Spinal cord (tissue), 10 donors: ENCODE data around the gene TRIP4. TPM values are rescaled to one million over a fixed set of nuclear protein-coding genes. Genes with fewer than 3 reads are reported as not detected.

Experiments
- DNase-seq, 6 donors: peaks; one replicate each; pipeline versions ENCODE4 v3.0.0 to v3.0.0-alpha.2; 2013 to 2015; ENCODE audit warnings: low spot score in 6 of 6, low read depth in 4 of 6
- H3K27ac ChIP-seq: one replicate; pipeline ENCODE4 v1.5.1; 2013; ENCODE audit warnings: low read depth, low read length, control low read depth
- H3K27me3 ChIP-seq: one replicate; pipeline ENCODE4 v1.6.1; 2013; ENCODE audit warnings: low read length; ENCODE audit not compliant: control insufficient read depth, insufficient read depth
- H3K36me3 ChIP-seq: one replicate; pipeline ENCODE4 v1.6.1; 2013; ENCODE audit warnings: low read length; ENCODE audit not compliant: control insufficient read depth, insufficient read depth
- H3K4me1 ChIP-seq: one replicate; pipeline ENCODE4 v1.6.1; 2013; ENCODE audit warnings: low read length; ENCODE audit not compliant: control insufficient read depth, insufficient read depth
- H3K4me3 ChIP-seq: one replicate; pipeline ENCODE4 v1.5.1; 2013; ENCODE audit warnings: low read depth, low read length, control low read depth
- H3K9me3 ChIP-seq: one replicate; pipeline ENCODE4 v1.6.1; 2013; ENCODE audit warnings: low read length; ENCODE audit not compliant: control insufficient read depth, insufficient read depth
- WGBS: methylation state at CpG from one replicate; pipeline ENCODE4 v1.1.5; 2013; ENCODE audit warnings: missing lambda C conversion rate; ENCODE audit not compliant: insufficient coverage; 5-methylcytosine and 5-hydroxymethylcytosine counted together
- polyA plus RNA-seq, 2 donors: library from polyadenylated mRNA; unstranded; fragments of 120-200 nt; gene quantifications; one replicate each; pipeline ENCODE4 v1.2.1, GENCODE V29; 2013; ENCODE audit not compliant: insufficient read length in 2 of 2
- total RNA-seq, 2 donors: library from RNA; depleted of rRNA in 1 of 2; stranded (reverse); fragments of 120-200 nt in 1 of 2; fragments of >200 nt in 1 of 2; gene quantifications; one replicate each; pipeline versions ENCODE4 v1.2.3 to v1.2.4, GENCODE V29; 2013 to 2014
- donor health status: healthy.

TRIP4 gene
- total and polyA plus RNA-seq, 4 donors = 15.3 to 28.4 (median 23.0) TPM

GRCh38 chr15:64466408-64467141, 78.9 kb downstream of the TRIP4 start:
- Histone ChIP-seq H3K36me3 (peaks cover 7% of the 10 kb centered on the region), H3K27me3 (no peaks in the 10 kb centered on the region), H3K4me1 (peaks cover 22% of the 10 kb centered on the region), H3K9me3 (no peaks in the 10 kb centered on the region), H3K4me3 (no peak overlapping the region), H3K27ac (no peak overlapping the region)
- peak in 2 of 6 donors; percentile 44 to 72 for DNase-seq
- WGBS = no CpG with 5 or more reads among the region's 4 CpGs

GRCh38 chr15:64472161-64472560, 84.5 kb downstream of the TRIP4 start:
- Histone ChIP-seq H3K4me1 (peaks cover 4% of the 10 kb centered on the region), H3K36me3 (peaks cover 11% of the 10 kb centered on the region), H3K27ac (no peak overlapping the region), H3K9me3 (no peaks in the 10 kb centered on the region), H3K27me3 (no peaks in the 10 kb centered on the region), H3K4me3 (no peak overlapping the region)
- WGBS = 96% methylated on average over 3 of the region's 4 CpGs
- no peak for DNase-seq

DNA sequence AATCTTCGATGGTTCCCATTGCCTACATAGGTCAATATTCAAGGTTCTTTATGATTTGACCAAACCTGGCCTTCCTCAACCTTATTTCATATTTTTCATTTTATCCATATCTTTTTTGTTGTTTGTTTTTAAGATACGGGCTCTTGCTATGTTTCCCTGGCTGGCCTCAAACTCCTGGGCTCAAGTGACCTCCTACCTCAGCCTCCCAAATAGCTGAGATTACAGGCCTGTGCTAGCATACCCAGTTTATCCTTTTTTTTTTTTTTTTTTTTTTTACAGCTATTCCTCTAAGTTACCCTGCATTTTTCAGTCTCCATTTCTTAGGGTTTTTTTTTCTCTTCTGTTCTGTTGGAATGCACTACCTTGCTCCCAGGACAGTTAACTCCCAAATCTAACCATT, 87.2 kb downstream of the TRIP4 start:
- no peaks in the 10 kb centered on the region for H3K9me3 ChIP-seq
- no peaks in the 10 kb centered on the region for H3K4me1 ChIP-seq
- WGBS = no CpG with 5 or more reads among the region's 2 CpGs
- no peaks in the 10 kb centered on the region for H3K27me3 ChIP-seq
- H3K36me3 ChIP-seq = peaks cover 11% of the 10 kb centered on the region
- DNase-seq = no peak
- no peak overlapping the region for H3K4me3 ChIP-seq
- no peak overlapping the region for H3K27ac ChIP-seq

DNA sequence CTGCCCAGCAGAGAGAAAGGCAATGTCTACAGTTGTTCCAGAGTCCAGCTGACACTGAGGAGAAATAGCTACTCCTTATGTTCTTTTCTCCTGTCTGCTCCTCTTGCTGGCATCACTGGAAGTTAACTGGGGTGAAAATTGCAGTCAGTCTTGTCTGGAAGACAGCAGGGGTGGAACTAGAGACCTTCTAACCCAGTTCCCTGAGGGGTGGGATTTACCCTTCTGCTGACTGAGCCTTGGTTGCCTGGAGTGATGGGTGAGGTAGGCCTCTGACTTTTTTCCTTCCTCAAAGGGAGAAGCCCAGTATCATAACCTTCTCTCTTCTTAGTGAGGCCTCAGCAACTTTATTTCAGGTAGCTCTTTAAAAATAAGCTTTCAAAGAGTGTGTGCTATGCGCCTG, 88.9 kb downstream of the TRIP4 start:
- Histone ChIP-seq H3K4me3 (no peak overlapping the region), H3K4me1 (no peaks in the 10 kb centered on the region), H3K36me3 (peaks cover 7% of the 10 kb centered on the region), H3K9me3 (no peaks in the 10 kb centered on the region), H3K27ac (no peak overlapping the region), H3K27me3 (no peaks in the 10 kb centered on the region)
- DNase-seq = no peak
- WGBS = no CpG with 5 or more reads among the region's 1 CpG

GRCh38 chr15:64478863-64479262, 91.2 kb downstream of the TRIP4 start:
- no peak overlapping the region for H3K4me3 ChIP-seq
- H3K9me3 ChIP-seq = no peaks in the 10 kb centered on the region
- no peak overlapping the region for H3K27ac ChIP-seq
- H3K27me3 ChIP-seq = no peaks in the 10 kb centered on the region
- no CpG with 5 or more reads among the region's 1 CpG for WGBS
- no peak for DNase-seq
- H3K36me3 ChIP-seq = peaks cover 3% of the 10 kb centered on the region
- H3K4me1 ChIP-seq = no peaks in the 10 kb centered on the region

DNA sequence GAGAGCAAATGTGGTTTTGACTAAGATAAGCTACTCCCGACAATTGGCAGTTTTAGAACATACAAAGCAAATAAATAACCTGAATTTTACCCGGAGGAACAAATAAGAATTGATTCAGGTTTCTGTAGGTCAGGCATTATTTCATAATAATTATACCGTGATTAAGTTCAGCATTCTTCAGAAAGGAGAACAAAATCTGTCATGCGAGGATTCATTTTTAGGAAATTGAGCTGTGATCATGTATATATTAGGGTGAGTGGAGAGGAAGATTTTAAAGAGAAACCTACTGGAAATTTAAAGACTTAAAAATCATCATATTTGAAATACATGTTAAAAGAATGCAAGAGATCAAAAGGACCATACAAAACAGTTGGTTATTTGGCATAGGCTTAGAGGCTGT, 93.3 kb downstream of the TRIP4 start:
- Histone ChIP-seq H3K27me3 (no peaks in the 10 kb centered on the region), H3K9me3 (no peaks in the 10 kb centered on the region), H3K27ac (no peak overlapping the region), H3K4me1 (no peaks in the 10 kb centered on the region), H3K36me3 (peaks cover 3% of the 10 kb centered on the region), H3K4me3 (no peak overlapping the region)
- DNase-seq = no peak
- no CpG with 5 or more reads among the region's 4 CpGs for WGBS

GRCh38 chr15:64483749-64484148, 96.1 kb downstream of the TRIP4 start:
- Histone ChIP-seq H3K4me1 (no peaks in the 10 kb centered on the region), H3K27ac (no peak overlapping the region), H3K9me3 (no peaks in the 10 kb centered on the region), H3K36me3 (no peaks in the 10 kb centered on the region), H3K4me3 (no peak overlapping the region), H3K27me3 (no peaks in the 10 kb centered on the region)
- no peak for DNase-seq

DNA sequence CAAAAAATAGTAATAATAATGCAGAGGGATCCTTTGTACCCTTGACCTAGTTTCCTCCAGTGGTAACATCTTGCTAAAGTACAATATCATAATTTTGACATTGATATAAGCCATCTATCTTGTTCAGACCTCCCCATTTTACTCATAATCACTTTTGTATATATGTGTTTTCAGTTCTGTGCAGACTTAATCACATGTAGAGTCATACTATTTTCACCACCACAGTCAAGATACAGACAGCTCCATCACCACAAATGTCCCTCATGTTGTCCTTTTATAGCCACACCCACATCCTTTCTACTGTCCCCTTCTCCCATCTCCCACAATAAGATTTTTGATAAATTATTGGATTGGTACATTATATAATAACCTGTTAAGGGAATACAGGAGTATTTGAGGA, 98.2 kb downstream of the TRIP4 start:
- Histone ChIP-seq H3K4me1 (peaks cover 3% of the 10 kb centered on the region), H3K9me3 (no peaks in the 10 kb centered on the region), H3K36me3 (no peaks in the 10 kb centered on the region), H3K27me3 (no peaks in the 10 kb centered on the region), H3K27ac (no peak overlapping the region), H3K4me3 (no peak overlapping the region)
- no peak for DNase-seq

DNA sequence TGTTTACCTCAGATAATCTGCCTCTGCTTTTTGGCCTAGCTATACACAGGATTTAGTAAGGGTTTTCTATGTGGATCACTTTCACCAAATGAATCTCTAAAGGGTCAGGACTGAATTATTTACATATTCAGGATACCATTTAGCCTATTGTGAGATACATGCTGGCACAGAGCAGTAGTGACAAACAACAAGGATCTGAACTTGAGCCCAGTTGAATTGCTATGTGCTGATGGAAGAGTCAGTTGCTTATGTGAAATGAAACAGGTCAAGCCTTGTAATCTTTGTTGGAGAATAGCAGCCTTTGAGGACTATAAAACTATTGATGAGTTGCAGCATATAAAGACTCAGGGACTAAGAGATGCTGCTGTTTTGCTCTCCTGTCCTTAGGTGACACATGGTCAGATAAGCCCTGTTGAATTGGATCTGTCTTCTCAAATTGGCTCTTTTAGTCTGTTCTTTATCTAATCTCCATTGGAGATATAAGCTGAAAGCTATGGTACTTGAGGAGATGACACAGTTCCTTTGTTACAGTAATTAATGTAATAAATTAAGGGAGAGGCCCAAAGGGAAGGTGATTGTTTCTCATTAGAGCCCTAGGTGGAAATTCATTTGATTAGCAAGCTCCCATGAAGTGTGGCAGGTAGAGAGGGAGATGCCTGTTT, 103.1 kb downstream of the TRIP4 start:
- no peaks in the 10 kb centered on the region for H3K36me3 ChIP-seq
- no peaks in the 10 kb centered on the region for H3K27me3 ChIP-seq
- H3K27ac ChIP-seq = no peak overlapping the region
- H3K4me1 ChIP-seq = peaks cover 3% of the 10 kb centered on the region
- DNase-seq = peak in 1 of 6 donors; percentile 79
- H3K9me3 ChIP-seq = no peaks in the 10 kb centered on the region
- no peak overlapping the region for H3K4me3 ChIP-seq

GRCh38 chr15:64493641-64494040, 106.0 kb downstream of the TRIP4 start:
- Histone ChIP-seq H3K27ac (no peak overlapping the region), H3K27me3 (no peaks in the 10 kb centered on the region), H3K4me3 (no peak overlapping the region), H3K9me3 (no peaks in the 10 kb centered on the region), H3K36me3 (peaks cover 2% of the 10 kb centered on the region), H3K4me1 (peaks cover 3% of the 10 kb centered on the region)
- WGBS = 55% methylated on average over 2 of the region's 2 CpGs
- no peak for DNase-seq
